Stimulated activated CD8-positive, alpha-beta memory T cell treated with anti-CD3 and anti-CD28 coated beads, Interleukin-7, amount 100 ng/mL, for 48 hours (primary cell): ENCODE results near the gene ERBB3.

Experiments used
- DNase-seq, 2 donors: peaks; one replicate each; pipeline ENCODE4 v3.0.0-alpha.2; 2020; ENCODE audit warnings: low read depth in 1 of 2; ENCODE audit errors: extremely low read depth in 1 of 2

ERBB3 gene

GRCh38 chr12:56129942-56130495 is 50.1 kb downstream of the ERBB3 start:
- DNase-seq, result no peak

- no peak for DNase-seq
Measured at GRCh38 chr12:56130876-56131275, 50.9 kb downstream of the ERBB3 start.

- no peak for DNase-seq
Measured at GRCh38 chr12:56134897-56135296, 54.9 kb downstream of the ERBB3 start.

GRCh38 chr12:56137853-56138571 is 58.0 kb downstream of the ERBB3 start:
- no peak for DNase-seq

GRCh38 chr12:56141946-56142784 is 62.2 kb downstream of the ERBB3 start:
- DNase-seq, result no peak

- DNase-seq, result no peak
Measured at GRCh38 chr12:56143217-56143616, 63.3 kb downstream of the ERBB3 start.

- DNase-seq, result no peak
Measured at GRCh38 chr12:56143870-56144269, 63.9 kb downstream of the ERBB3 start.

- DNase-seq, result no peak
Measured at GRCh38 chr12:56145217-56145616, 65.3 kb downstream of the ERBB3 start.

- DNase-seq, result no peak
Measured at GRCh38 chr12:56146492-56147460, 66.8 kb downstream of the ERBB3 start.

GRCh38 chr12:56150563-56150962 is 70.6 kb downstream of the ERBB3 start:
- DNase-seq, result no peak

- peak; percentile 45 to 51 for DNase-seq
Measured at GRCh38 chr12:56151672-56152131, 71.7 kb downstream of the ERBB3 start.

- peak; percentile 89 to 94 for DNase-seq
Measured at GRCh38 chr12:56152132-56152755, 72.3 kb downstream of the ERBB3 start, which contains the start of gene MYL6B. Gene MYL6B (plus strand): TSS chr12:56152587. CDS start chr12:56153919, 1,332 bp downstream.
